Lung (tissue), 12 donors: ENCODE results near the gene IGFBP2. TPM values are rescaled to one million over a fixed set of nuclear protein-coding genes. Genes with fewer than 3 reads are reported as not detected.

Experiments
- ATAC-seq: fragments of 200-7000 bp; cut with Tn5 transposase; one replicate; pipeline ENCODE4 v1.9.1; 2020; ENCODE audit warnings: moderate number of reproducible peaks; ENCODE audit not compliant: insufficient read depth, low FRiP score
- DNase-seq, 3 donors: peaks; one replicate each; pipeline ENCODE4 v3.0.0-alpha.2; 2013 to 2017
- H3K27ac ChIP-seq, 2 donors: one replicate each; pipeline ENCODE4 v1.5.1; 2013; ENCODE audit warnings: mild to moderate bottlenecking in 2 of 2, moderate library complexity in 2 of 2, control low read depth in 1 of 2, inconsistent platforms in 1 of 2, low read depth in 1 of 2, low read length in 1 of 2
- H3K27me3 ChIP-seq, 3 donors: one replicate each; pipeline ENCODE4 v1.5.1; 2013; ENCODE audit warnings: low read length in 2 of 3; ENCODE audit not compliant: control insufficient read depth in 3 of 3, insufficient read depth in 3 of 3
- H3K36me3 ChIP-seq, 4 donors: one replicate each; pipeline ENCODE4 v1.5.1; 2013; ENCODE audit warnings: low read length in 4 of 4, mild to moderate bottlenecking in 1 of 4, moderate library complexity in 1 of 4; ENCODE audit not compliant: control insufficient read depth in 4 of 4, insufficient read depth in 4 of 4
- H3K4me1 ChIP-seq, 5 donors: one replicate each; pipeline ENCODE4 v1.5.1; 2013; ENCODE audit warnings: low read length in 5 of 5, mild to moderate bottlenecking in 2 of 5, moderate library complexity in 1 of 5; ENCODE audit not compliant: control insufficient read depth in 5 of 5, insufficient read depth in 5 of 5
- H3K4me3 ChIP-seq: one replicate; pipeline ENCODE4 v1.5.1; 2013; ENCODE audit warnings: mild to moderate bottlenecking, control low read depth, moderate library complexity
- H3K9ac ChIP-seq, 2 donors: one replicate each; pipeline ENCODE4 v1.5.1; 2013; ENCODE audit warnings: low read length in 2 of 2, control low read depth in 1 of 2; ENCODE audit not compliant: insufficient read depth in 1 of 2
- H3K9me3 ChIP-seq, 4 donors: one replicate each; pipeline ENCODE4 v1.5.1; 2013; ENCODE audit warnings: low read length in 3 of 4, mild to moderate bottlenecking in 1 of 4, moderate library complexity in 1 of 4; ENCODE audit not compliant: control insufficient read depth in 4 of 4, insufficient read depth in 3 of 4
- CTCF ChIP-seq: IDR thresholded peaks from 2 replicates; pipeline ENCODE4 v1.5.1; 2012; ENCODE audit warnings: mild to moderate bottlenecking; ENCODE audit errors: control extremely low read depth, extremely low read depth
- WGBS, 2 donors: extraction: QIAGEN DNeasy Blood & Tissue Kit; methylation state at CpG; one replicate each; pipeline ENCODE4 v1.1.7; 2013; 5-methylcytosine and 5-hydroxymethylcytosine counted together
- polyA plus RNA-seq, 2 donors: library from polyadenylated mRNA; stranded (reverse); fragments of 200-250 nt; gene quantifications; one replicate each; pipeline ENCODE4 v1.2.1, GENCODE V29; 2013
- total RNA-seq, 2 donors: library from RNA; depleted of rRNA in 1 of 2; stranded (reverse); fragments of >200 nt in 1 of 2; gene quantifications; one replicate each; pipeline ENCODE4 v1.2.1, GENCODE V29; 2014 to 2021
- donor health status: control.
- donor health status: control.
- donor health status: Bipolar disorder and iron deficiency.
- donor health status: healthy.
- donor health status: DM: yes; HTN: yes; CAD: no.

Gene IGFBP2
- total and polyA plus RNA-seq, 4 donors = 50.5 to 104 (median 81.2) TPM

DNA sequence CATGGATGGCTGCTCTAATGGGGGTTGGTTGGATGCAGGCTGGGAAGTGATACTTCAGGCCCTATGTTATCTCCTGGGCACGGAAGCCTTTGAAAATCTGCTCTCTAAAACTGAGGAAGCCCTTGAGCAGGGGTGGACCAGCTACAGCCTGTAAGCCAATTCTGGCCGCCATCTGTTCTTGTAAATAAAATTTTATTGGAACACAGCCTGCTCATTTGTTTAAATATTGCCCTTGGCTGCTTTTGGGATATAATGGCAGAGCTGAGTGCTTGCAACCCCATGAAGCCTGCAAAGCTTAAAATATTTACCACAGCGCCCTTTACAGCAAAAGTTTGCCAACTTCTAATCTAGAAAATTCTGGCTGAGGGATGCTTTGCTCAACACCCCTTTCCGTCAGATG, 11.9 kb upstream of the IGFBP2 start:
- Histone ChIP-seq H3K9ac (no peak overlapping the region), H3K27ac (no peak overlapping the region), H3K9me3 (no peaks in the 10 kb centered on the region), H3K4me3 (no peak overlapping the region), H3K4me1 (peaks cover 0 to 21% (median 1%) of the 10 kb centered on the region in 5 donors), H3K36me3 (no peaks in the 10 kb centered on the region), H3K27me3 (no peaks in the 10 kb centered on the region)
- no peak for ATAC-seq
- 83 to 88% methylated on average over 4 of the region's 4 CpGs for WGBS, 2 donors
- TF ChIP-seq CTCF = no peak
- peak in 2 of 3 donors; percentile 70 to 76 for DNase-seq

DNA sequence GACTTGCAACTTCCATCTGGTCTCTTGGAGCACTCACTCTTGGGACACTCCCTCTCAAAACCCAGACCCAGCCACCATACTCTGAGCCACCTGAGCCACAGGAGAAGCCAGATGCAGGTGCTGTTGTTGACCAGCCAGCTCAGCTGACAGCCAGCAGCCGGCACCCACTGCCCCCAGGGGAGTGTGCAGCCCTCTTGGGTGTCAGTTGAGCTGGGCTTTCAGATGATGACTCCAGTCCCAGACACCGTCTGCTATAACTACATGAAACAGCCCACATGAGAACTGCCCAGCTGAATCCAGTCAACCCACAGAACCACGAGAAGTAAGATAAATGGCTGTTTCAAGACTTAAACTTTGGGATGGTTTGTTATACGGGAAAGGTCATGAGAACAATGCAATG, 10.7 kb upstream of the IGFBP2 start:
- Histone ChIP-seq H3K4me3 (no peak overlapping the region), H3K36me3 (no peaks in the 10 kb centered on the region), H3K27ac (no peak overlapping the region), H3K27me3 (no peaks in the 10 kb centered on the region), H3K9ac (no peak overlapping the region), H3K4me1 (peaks cover 0 to 21% (median 1%) of the 10 kb centered on the region in 5 donors), H3K9me3 (no peaks in the 10 kb centered on the region)
- no peak for TF ChIP-seq CTCF
- DNase-seq = no peak
- ATAC-seq = no peak
- WGBS, 2 donors = 74 to 86% methylated on average over 4 of the region's 4 CpGs

DNA sequence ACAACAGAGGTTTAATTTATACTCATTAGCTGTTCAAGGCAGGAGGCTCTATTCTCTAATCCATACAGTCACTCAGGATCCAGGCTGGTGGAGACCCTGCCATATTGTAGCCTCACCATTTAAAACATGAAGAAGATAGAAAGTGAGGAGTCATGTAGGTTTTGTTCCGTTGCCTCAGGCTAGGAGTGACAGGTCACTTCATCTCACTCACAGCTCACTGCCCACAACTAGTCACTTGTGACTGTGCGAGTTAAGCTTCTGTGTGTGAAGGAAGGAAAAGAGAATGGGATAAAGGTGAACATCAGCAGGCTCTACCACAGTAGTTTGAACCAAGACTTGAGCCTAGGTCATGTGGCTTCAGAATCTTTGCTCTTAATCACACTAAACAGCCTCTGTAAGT, 9.0 kb upstream of the IGFBP2 start:
- H3K9me3 ChIP-seq = no peaks in the 10 kb centered on the region
- peaks cover 0 to 18% (median 1%) of the 10 kb centered on the region in 5 donors for H3K4me1 ChIP-seq
- no peak for ATAC-seq
- 95 to 98% methylated on average over 2 of the region's 2 CpGs for WGBS, 2 donors
- TF ChIP-seq CTCF = no peak
- no peaks in the 10 kb centered on the region for H3K36me3 ChIP-seq
- H3K27ac ChIP-seq = no peak overlapping the region
- DNase-seq = no peak
- no peaks in the 10 kb centered on the region for H3K27me3 ChIP-seq
- no peak overlapping the region for H3K9ac ChIP-seq
- no peak overlapping the region for H3K4me3 ChIP-seq
